CD4-positive, alpha-beta T cell (primary cell): ENCODE measurements around the gene FGF14. TPM values are rescaled to one million over a fixed set of nuclear protein-coding genes. Genes with fewer than 3 reads are reported as not detected.

Source experiments
- ATAC-seq: fragments of 200-7000 bp; cut with Tn5 transposase; one replicate; pipeline ENCODE4 v1.10.0; 2022; ENCODE audit warnings: mild to moderate bottlenecking; ENCODE audit not compliant: poor library complexity
- CTCF ChIA-PET: fragments of 350-600 bp; sonication (Branson Sonifier 250); formaldehyde crosslinking; loops from one replicate; lab custom pipeline; 2021; ENCODE audit warnings: antibody characterized with exemption, inconsistent platforms; lab: Charles Lee
- POLR2A ChIA-PET: fragments of 350-600 bp; sonication (Branson Sonifier 250); formaldehyde crosslinking; loops from one replicate; lab custom pipeline; 2021; ENCODE audit warnings: antibody characterized with exemption, inconsistent platforms; lab: Charles Lee
- DNase-seq, 14 experiments: peaks; one replicate each; pipeline ENCODE4 v3.0.0-alpha.2; 2013 to 2020; ENCODE audit warnings: mixed read lengths in 2 of 14
- H3K27ac ChIP-seq, 2 donors: one replicate each; pipeline versions ENCODE4 v1.5.1 to v1.7.0; 2013; ENCODE audit warnings: low read length in 2 of 2, low read depth in 1 of 2, mild to moderate bottlenecking in 1 of 2
- H3K27me3 ChIP-seq, 2 experiments: 1 replicate in 1 of 2; 2 replicates in 1 of 2; pipeline versions ENCODE4 v1.6.1 to v1.7.0; 2013; ENCODE audit warnings: low read length in 2 of 2, control low read depth in 1 of 2, mild to moderate bottlenecking in 1 of 2, moderate library complexity in 1 of 2; ENCODE audit not compliant: insufficient read depth in 2 of 2, control insufficient read depth in 1 of 2
- H3K36me3 ChIP-seq: one replicate; pipeline ENCODE4 v1.6.1; 2013; ENCODE audit warnings: low read length, control low read depth; ENCODE audit not compliant: insufficient read depth
- H3K4me1 ChIP-seq: one replicate; pipeline ENCODE4 v1.6.1; 2013; ENCODE audit warnings: low read length, control low read depth; ENCODE audit not compliant: insufficient read depth
- H3K4me3 ChIP-seq: one replicate; pipeline ENCODE4 v1.5.1; 2013; ENCODE audit warnings: mild to moderate bottlenecking, low read length, moderate library complexity
- H3K9me3 ChIP-seq, 2 experiments: 1 replicate in 1 of 2; 2 replicates in 1 of 2; pipeline versions ENCODE4 v1.6.1 to v1.7.0; 2013; ENCODE audit warnings: low read length in 2 of 2, mild to moderate bottlenecking in 2 of 2, control low read depth in 1 of 2, moderate library complexity in 1 of 2; ENCODE audit not compliant: control insufficient read depth in 1 of 2, insufficient read depth in 1 of 2
- H3K27ac Mint-ChIP-seq: one replicate; pipeline ENCODE4 v1.8.0; 2020; ENCODE audit warnings: mixed read lengths
- H3K27me3 Mint-ChIP-seq: one replicate; pipeline ENCODE4 v1.8.0; 2021; ENCODE audit warnings: mixed read lengths
- H3K36me3 Mint-ChIP-seq: one replicate; pipeline ENCODE4 v1.8.0; 2021; ENCODE audit warnings: low read depth, mixed read lengths
- H3K4me1 Mint-ChIP-seq: one replicate; pipeline ENCODE4 v1.8.0; 2021; ENCODE audit warnings: low read depth, mixed read lengths
- H3K4me3 Mint-ChIP-seq: one replicate; pipeline ENCODE4 v1.8.0; 2020; ENCODE audit warnings: mild to moderate bottlenecking, mixed read lengths
- H3K9me3 Mint-ChIP-seq: one replicate; pipeline ENCODE4 v1.8.0; 2020; ENCODE audit warnings: mixed read lengths
- CTCF ChIP-seq: fragments of 200-600 bp; IDR thresholded peaks from one replicate; pipeline ENCODE4 v1.8.0; 2022; ENCODE audit warnings: antibody characterized with exemption, mild to moderate bottlenecking
- intact Hi-C, 2 experiments: fragments of 100-400 bp; cut with DNase I in 1 of 2; cut with micrococcal nuclease in 1 of 2; formaldehyde crosslinking; loops; one replicate each; pipeline versions ENCODE4 v1.15.1 to v1.9.0; 2023 to 2025; cut with DNase I, micrococcal nuclease
- total RNA-seq, 174 experiments: library from RNA in 2 of 174; stranded (reverse) in 2 of 174; gene quantifications; one replicate each; pipeline ENCODE4 v1.2.3 and lab custom pipeline; 2021 to 2026

The FGF14 gene
- total RNA-seq, 2 experiments from 2014 or later = not detected

- TF ChIP-seq CTCF = no peak
- no peak for DNase-seq
- Mint-ChIP-seq H3K4me1 (no peaks in the 10 kb centered on the region), H3K4me3 (no peak overlapping the region), H3K27ac (no peak overlapping the region), H3K36me3 (no peaks in the 10 kb centered on the region), H3K9me3 (peaks cover 7% of the 10 kb centered on the region), H3K27me3 (no peaks in the 10 kb centered on the region)
- H3K36me3 ChIP-seq = no peaks in the 10 kb centered on the region
- intact Hi-C loops = no loop called here
- no peaks in the 10 kb centered on the region for H3K4me1 ChIP-seq
- ChIA-PET POLR2A (no interaction called here), CTCF (no interaction called here)
- no peak overlapping the region for H3K4me3 ChIP-seq
- no peak for ATAC-seq
- no peak overlapping the region for H3K27ac ChIP-seq
- H3K27me3 ChIP-seq = no peaks in the 10 kb centered on the region
- peaks cover 0 to under 1% of the 10 kb centered on the region in 2 experiments for H3K9me3 ChIP-seq
These were observed 356.1 kb downstream of the FGF14 start for GRCh38 chr13:102045731-102046130.

- ATAC-seq (no peak), DNase-seq (no peak)
- ChIA-PET POLR2A (no interaction called here), CTCF (no interaction called here)
- no peak overlapping the region for H3K27ac Mint-ChIP-seq
- Histone ChIP-seq H3K27ac (no peak overlapping the region), H3K9me3 (no peaks in the 10 kb centered on the region), H3K27me3 (no peaks in the 10 kb centered on the region), H3K4me1 (no peaks in the 10 kb centered on the region), H3K4me3 (no peak overlapping the region), H3K36me3 (no peaks in the 10 kb centered on the region)
- peaks cover 4% of the 10 kb centered on the region for H3K27me3 Mint-ChIP-seq
- H3K36me3 Mint-ChIP-seq = no peaks in the 10 kb centered on the region
- H3K9me3 Mint-ChIP-seq = no peaks in the 10 kb centered on the region
- H3K4me3 Mint-ChIP-seq = no peak overlapping the region
- no peak for TF ChIP-seq CTCF
- intact Hi-C loops = no loop called here
- H3K4me1 Mint-ChIP-seq = no peaks in the 10 kb centered on the region
These were observed 359.1 kb downstream of the FGF14 start for GRCh38 chr13:102042746-102043145.

GRCh38 chr13:102041544-102041943, 360.3 kb downstream of the FGF14 start:
- Histone ChIP-seq H3K4me1 (no peaks in the 10 kb centered on the region), H3K4me3 (no peak overlapping the region), H3K9me3 (no peaks in the 10 kb centered on the region), H3K36me3 (no peaks in the 10 kb centered on the region), H3K27ac (no peak overlapping the region), H3K27me3 (no peaks in the 10 kb centered on the region)
- ChIA-PET POLR2A (no interaction called here), CTCF (no interaction called here)
- Mint-ChIP-seq H3K27me3 (peaks cover 4% of the 10 kb centered on the region), H3K4me3 (no peak overlapping the region), H3K27ac (no peak overlapping the region), H3K9me3 (no peaks in the 10 kb centered on the region), H3K36me3 (no peaks in the 10 kb centered on the region), H3K4me1 (no peaks in the 10 kb centered on the region)
- TF ChIP-seq CTCF = no peak
- intact Hi-C loops = no loop called here
- DNase-seq (no peak), ATAC-seq (no peak)
